Spinal cord (tissue), 10 donors: ENCODE results near the gene BLM. TPM values are rescaled to one million over a fixed set of nuclear protein-coding genes. Genes with fewer than 3 reads are reported as not detected.

ENCODE experiments used
- DNase-seq, 6 donors: peaks; one replicate each; pipeline versions ENCODE4 v3.0.0 to v3.0.0-alpha.2; 2013 to 2015; ENCODE audit warnings: low spot score in 6 of 6, low read depth in 4 of 6
- H3K27ac ChIP-seq: one replicate; pipeline ENCODE4 v1.5.1; 2013; ENCODE audit warnings: low read depth, low read length, control low read depth
- H3K27me3 ChIP-seq: one replicate; pipeline ENCODE4 v1.6.1; 2013; ENCODE audit warnings: low read length; ENCODE audit not compliant: control insufficient read depth, insufficient read depth
- H3K36me3 ChIP-seq: one replicate; pipeline ENCODE4 v1.6.1; 2013; ENCODE audit warnings: low read length; ENCODE audit not compliant: control insufficient read depth, insufficient read depth
- H3K4me1 ChIP-seq: one replicate; pipeline ENCODE4 v1.6.1; 2013; ENCODE audit warnings: low read length; ENCODE audit not compliant: control insufficient read depth, insufficient read depth
- H3K4me3 ChIP-seq: one replicate; pipeline ENCODE4 v1.5.1; 2013; ENCODE audit warnings: low read depth, low read length, control low read depth
- H3K9me3 ChIP-seq: one replicate; pipeline ENCODE4 v1.6.1; 2013; ENCODE audit warnings: low read length; ENCODE audit not compliant: control insufficient read depth, insufficient read depth
- WGBS: methylation state at CpG from one replicate; pipeline ENCODE4 v1.1.5; 2013; ENCODE audit warnings: missing lambda C conversion rate; ENCODE audit not compliant: insufficient coverage; 5-methylcytosine and 5-hydroxymethylcytosine counted together
- polyA plus RNA-seq, 2 donors: library from polyadenylated mRNA; unstranded; fragments of 120-200 nt; gene quantifications; one replicate each; pipeline ENCODE4 v1.2.1, GENCODE V29; 2013; ENCODE audit not compliant: insufficient read length in 2 of 2
- total RNA-seq, 2 donors: library from RNA; depleted of rRNA in 1 of 2; stranded (reverse); fragments of 120-200 nt in 1 of 2; fragments of >200 nt in 1 of 2; gene quantifications; one replicate each; pipeline versions ENCODE4 v1.2.3 to v1.2.4, GENCODE V29; 2013 to 2014
- donor health status: healthy.

Gene BLM
- total and polyA plus RNA-seq, 4 donors, result 7.2 to 9.4 (median 8.7) TPM

GRCh38 chr15:90706394-90707327 is 10.5 kb upstream of the BLM start:
- Histone ChIP-seq H3K4me3 (no peak overlapping the region), H3K4me1 (no peaks in the 10 kb centered on the region), H3K27ac (no peak overlapping the region), H3K27me3 (no peaks in the 10 kb centered on the region), H3K9me3 (no peaks in the 10 kb centered on the region), H3K36me3 (no peaks in the 10 kb centered on the region)
- peak in 2 of 6 donors; percentile 65 to 80 for DNase-seq
- WGBS, result 40% methylated on average over 2 of the region's 7 CpGs

GRCh38 chr15:90707489-90707888 is 9.7 kb upstream of the BLM start:
- no peak for DNase-seq
- no peaks in the 10 kb centered on the region for H3K36me3 ChIP-seq
- no peaks in the 10 kb centered on the region for H3K4me1 ChIP-seq

GRCh38 chr15:90708516-90708915 is 8.6 kb upstream of the BLM start:
- WGBS, result 85% methylated on average over 1 of the region's 1 CpG
- no peak for DNase-seq
- H3K36me3 ChIP-seq, result peaks cover 2% of the 10 kb centered on the region
- no peaks in the 10 kb centered on the region for H3K27me3 ChIP-seq
- H3K27ac ChIP-seq, result no peak overlapping the region
- H3K4me1 ChIP-seq, result no peaks in the 10 kb centered on the region
- H3K9me3 ChIP-seq, result no peaks in the 10 kb centered on the region
- H3K4me3 ChIP-seq, result no peak overlapping the region

More at GRCh38 chr15:90707489-90707888, 9.7 kb upstream of the BLM start:
- Histone ChIP-seq H3K27ac (no peak overlapping the region), H3K27me3 (no peaks in the 10 kb centered on the region), H3K4me3 (no peak overlapping the region), H3K9me3 (no peaks in the 10 kb centered on the region)
- WGBS, result no CpG with 5 or more reads among the region's 2 CpGs

- H3K27ac ChIP-seq, result no peak overlapping the region
- H3K4me1 ChIP-seq, result no peaks in the 10 kb centered on the region
- DNase-seq, result no peak
- no peaks in the 10 kb centered on the region for H3K9me3 ChIP-seq
- no peaks in the 10 kb centered on the region for H3K27me3 ChIP-seq
- no CpG with 5 or more reads among the region's 3 CpGs for WGBS
- no peak overlapping the region for H3K4me3 ChIP-seq
- H3K36me3 ChIP-seq, result peaks cover 6% of the 10 kb centered on the region
Measured at GRCh38 chr15:90709278-90709677, 7.9 kb upstream of the BLM start.

GRCh38 chr15:90710436-90711027 is 6.6 kb upstream of the BLM start:
- WGBS, result 77% methylated on average over 7 of the region's 7 CpGs
- no peak for DNase-seq
- no peak overlapping the region for H3K4me3 ChIP-seq
- H3K27ac ChIP-seq, result no peak overlapping the region
- peaks cover 6% of the 10 kb centered on the region for H3K36me3 ChIP-seq
- H3K9me3 ChIP-seq, result no peaks in the 10 kb centered on the region
- no peaks in the 10 kb centered on the region for H3K4me1 ChIP-seq
- no peaks in the 10 kb centered on the region for H3K27me3 ChIP-seq

GRCh38 chr15:90711418-90711824 is 5.7 kb upstream of the BLM start:
- Histone ChIP-seq H3K36me3 (peaks cover 6% of the 10 kb centered on the region), H3K4me1 (no peaks in the 10 kb centered on the region), H3K9me3 (no peaks in the 10 kb centered on the region), H3K27ac (no peak overlapping the region), H3K27me3 (no peaks in the 10 kb centered on the region), H3K4me3 (no peak overlapping the region)
- no peak for DNase-seq
- 40% methylated on average over 1 of the region's 2 CpGs for WGBS

- DNase-seq, result no peak
- no peaks in the 10 kb centered on the region for H3K9me3 ChIP-seq
- WGBS, result no CpG with 5 or more reads among the region's 2 CpGs
- peaks cover 6% of the 10 kb centered on the region for H3K36me3 ChIP-seq
- no peak overlapping the region for H3K4me3 ChIP-seq
- no peaks in the 10 kb centered on the region for H3K4me1 ChIP-seq
- no peak overlapping the region for H3K27ac ChIP-seq
- no peaks in the 10 kb centered on the region for H3K27me3 ChIP-seq
Measured at GRCh38 chr15:90711842-90712241, 5.3 kb upstream of the BLM start.

GRCh38 chr15:90713081-90713480 is 4.1 kb upstream of the BLM start:
- H3K4me3 ChIP-seq, result no peak overlapping the region
- no peaks in the 10 kb centered on the region for H3K27me3 ChIP-seq
- H3K36me3 ChIP-seq, result peaks cover 6% of the 10 kb centered on the region
- 100% methylated on average over 1 of the region's 1 CpG for WGBS
- H3K4me1 ChIP-seq, result peaks cover 4% of the 10 kb centered on the region
- no peak overlapping the region for H3K27ac ChIP-seq
- DNase-seq, result no peak
- H3K9me3 ChIP-seq, result no peaks in the 10 kb centered on the region

GRCh38 chr15:90716317-90716975 is 700 bp upstream of the BLM start:
- Histone ChIP-seq H3K36me3 (peaks cover 6% of the 10 kb centered on the region), H3K4me1 (peaks cover 4% of the 10 kb centered on the region), H3K4me3 (peak overlapping the region; percentile 81), H3K27ac (peak overlapping the region; percentile 99), H3K27me3 (no peaks in the 10 kb centered on the region), H3K9me3 (no peaks in the 10 kb centered on the region)
- DNase-seq, result peak in 2 of 6 donors; percentile 22 to 53
- 4% methylated on average over 13 of the region's 14 CpGs for whole genome bisulfite sequencing
